LoVo (cell line): Measurements from ENCODE around the gene EXTL2.
"Not testable (repeated sequence)": the region's sequence is repeated elsewhere in the genome, so short reads cannot be mapped to it uniquely, and the experiment has no call there.

Experiments
- DNase-seq: peaks from one replicate; pipeline ENCODE4 v3.0.0-alpha.2; 2016; ENCODE audit warnings: low spot score

EXTL2 gene

GRCh38 chr1:100860397-100860991 is 34.1 kb downstream of the EXTL2 start:
- no peak for DNase-seq

GRCh38 chr1:100855116-100855515 is 39.5 kb downstream of the EXTL2 start:
- DNase-seq, result not testable (repeated sequence)

DNA sequence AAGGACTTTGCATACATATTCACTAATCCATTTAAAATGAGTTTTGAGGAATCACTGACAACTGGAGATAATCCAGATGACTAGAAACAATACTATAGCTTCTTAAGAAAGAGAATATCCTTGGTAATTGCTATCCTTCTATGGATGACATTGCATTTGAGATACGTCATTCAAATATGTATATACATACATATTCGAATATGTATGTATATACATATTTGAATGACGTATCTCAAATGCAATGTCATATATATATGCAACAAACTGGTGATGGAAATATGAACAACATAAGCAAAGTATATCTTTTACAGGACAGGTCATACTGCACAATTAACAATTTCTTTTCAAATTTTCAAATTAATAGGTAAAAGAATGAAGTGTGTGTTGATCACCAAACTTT is 41.7 kb downstream of the EXTL2 start:
- no peak for DNase-seq

DNA sequence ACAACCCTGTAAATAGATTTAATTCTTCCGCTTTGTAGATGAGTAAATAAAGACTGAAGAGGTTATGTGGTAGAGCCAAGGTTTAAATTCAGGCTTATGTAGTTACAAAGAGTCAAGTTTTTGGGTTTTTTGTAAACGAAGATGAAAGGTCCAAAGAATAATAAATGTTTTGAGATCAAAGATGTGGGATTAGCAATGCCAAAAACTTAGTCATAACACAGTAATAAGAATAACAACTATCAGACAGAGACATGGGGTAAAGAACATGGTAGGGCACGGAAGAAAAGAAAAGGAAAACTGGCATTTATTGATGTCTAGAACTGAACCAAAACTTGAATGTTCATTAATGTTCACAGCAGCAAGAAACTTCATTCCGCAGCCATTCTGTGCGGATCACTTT is 42.9 kb downstream of the EXTL2 start:
- no peak for DNase-seq

GRCh38 chr1:100847361-100848082 is 47.1 kb downstream of the EXTL2 start:
- DNase-seq, result no peak

- DNase-seq, result not testable (repeated sequence)
Observed at GRCh38 chr1:100843160-100843559, 51.5 kb downstream of the EXTL2 start.

- DNase-seq, result no peak
Observed at GRCh38 chr1:100835866-100836842, 58.5 kb downstream of the EXTL2 start.

DNA sequence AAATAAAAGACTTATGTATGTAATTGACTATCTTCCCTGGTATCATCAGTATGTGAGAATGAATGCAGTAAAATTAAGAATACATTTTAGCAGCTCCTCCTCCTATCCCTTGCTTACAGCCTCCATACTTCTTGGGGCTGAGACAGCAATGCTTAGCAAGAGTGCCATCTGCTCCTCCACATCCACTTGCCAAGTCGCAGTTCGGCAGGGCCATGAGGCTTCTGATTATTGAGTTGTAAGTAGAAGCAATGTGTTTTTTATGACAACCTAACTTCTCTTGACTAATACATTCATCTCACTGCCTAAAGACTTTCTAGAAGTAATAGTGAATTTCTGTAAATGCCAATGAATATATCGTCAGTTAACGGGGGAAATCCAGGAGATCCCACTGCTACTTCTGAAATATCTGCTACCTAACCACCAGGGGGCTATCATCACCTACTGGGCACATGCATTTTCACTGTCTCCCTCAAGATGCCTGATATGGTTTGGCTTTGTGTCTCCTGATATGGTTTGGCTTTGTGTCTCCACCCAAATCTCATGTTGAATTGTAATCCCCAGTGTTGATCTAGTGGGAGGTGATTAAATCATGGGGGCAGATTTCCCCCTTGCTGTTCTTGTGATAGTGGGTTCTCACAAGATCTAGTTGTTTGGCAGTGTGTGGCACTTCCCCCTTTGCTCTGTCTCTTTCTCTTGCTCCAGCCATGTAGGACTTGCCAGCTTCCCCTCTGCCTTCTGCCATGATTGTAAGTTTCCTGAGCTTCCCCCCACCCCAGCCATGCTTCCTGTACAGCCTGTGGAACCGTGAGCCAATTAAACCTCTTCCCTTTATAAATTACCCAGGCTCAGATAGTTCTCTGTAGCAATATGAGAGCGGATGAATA is 59.6 kb downstream of the EXTL2 start:
- peak; percentile 10 for DNase-seq

GRCh38 chr1:100832694-100833428 is 61.8 kb downstream of the EXTL2 start:
- no peak for DNase-seq

GRCh38 chr1:100825666-100826065 is 69.0 kb downstream of the EXTL2 start:
- not testable (repeated sequence) for DNase-seq
